ENCODE data around the gene REG3G. TPM values are rescaled to one million over a fixed set of nuclear protein-coding genes. Genes with fewer than 3 reads are reported as not detected.

REG3G gene
- total RNA-seq, result under 1 TPM in 2 of 3 donors, not detected in 1; 0.28 to 0.43 TPM

DNA sequence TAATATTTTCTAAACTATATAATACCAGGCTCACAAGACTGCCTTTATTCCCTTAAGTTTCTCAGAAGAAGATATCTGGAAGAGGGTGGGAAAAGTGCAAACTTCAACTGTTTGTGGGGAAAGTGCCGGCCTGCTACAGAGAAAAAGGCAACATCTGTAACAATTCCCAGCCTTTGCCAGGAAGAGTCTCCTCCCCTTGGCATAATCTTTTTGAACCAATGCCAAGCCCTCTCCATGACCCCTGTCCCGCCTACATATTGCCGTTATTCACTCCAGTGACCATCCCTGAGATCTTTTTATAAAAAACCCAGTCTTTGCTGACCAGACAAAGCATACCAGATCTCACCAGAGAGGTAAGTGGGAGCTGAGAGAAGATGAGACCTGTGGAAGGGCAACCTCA, at the start of gene REG3G:
REG3G (plus strand) TSS at position 282 of the 400 bp plus-strand sequence. CDS start 392 bp downstream, outside the sequence.
- ATAC-seq (no peak), DNase-seq (no peak)
- H3K9me3 Mint-ChIP-seq, result peaks cover 19% of the 10 kb centered on the region
- no peak within 1 kb of the TSS for H3K4me3 Mint-ChIP-seq
- no peaks in the 10 kb centered on the region for H3K4me1 Mint-ChIP-seq (ENCODE audit: low read depth)
- H3K27me3 Mint-ChIP-seq (ENCODE audit: low read depth), result no peaks in the 10 kb centered on the region
- H3K36me3 Mint-ChIP-seq (ENCODE audit: insufficient read depth), result no peaks in the 10 kb centered on the region

DNA sequence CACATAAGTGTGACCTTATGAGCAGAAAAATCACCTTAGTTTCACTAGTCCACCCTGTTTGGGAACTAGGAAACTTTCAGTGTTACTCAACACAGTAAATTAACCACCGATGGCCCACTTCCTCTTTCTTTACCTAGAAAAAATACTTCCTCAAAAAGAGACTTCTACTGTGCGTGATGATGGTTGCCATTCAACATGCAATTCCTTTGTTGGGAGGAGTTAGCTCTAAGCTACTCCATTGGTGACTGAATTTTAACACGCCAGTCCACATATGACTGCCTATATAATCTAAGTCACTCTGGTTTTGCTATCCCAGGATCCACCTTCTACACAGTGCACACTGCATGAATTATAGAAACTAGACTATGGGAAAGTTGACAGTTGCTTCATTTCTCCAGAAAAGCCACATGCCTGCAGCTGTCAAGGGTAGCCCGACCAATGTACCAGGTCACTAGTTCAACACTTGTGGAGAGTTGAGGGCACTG, 47.8 kb upstream of the REG3G start:
- H3K36me3 Mint-ChIP-seq (ENCODE audit: insufficient read depth), result no peaks in the 10 kb centered on the region
- DNase-seq (no peak), ATAC-seq (no peak)
- H3K9me3 Mint-ChIP-seq, result peaks cover 14% of the 10 kb centered on the region
- no peaks in the 10 kb centered on the region for H3K27me3 Mint-ChIP-seq (ENCODE audit: low read depth)
- no peak overlapping the region for H3K4me3 Mint-ChIP-seq
- no peaks in the 10 kb centered on the region for H3K4me1 Mint-ChIP-seq (ENCODE audit: low read depth)

DNA sequence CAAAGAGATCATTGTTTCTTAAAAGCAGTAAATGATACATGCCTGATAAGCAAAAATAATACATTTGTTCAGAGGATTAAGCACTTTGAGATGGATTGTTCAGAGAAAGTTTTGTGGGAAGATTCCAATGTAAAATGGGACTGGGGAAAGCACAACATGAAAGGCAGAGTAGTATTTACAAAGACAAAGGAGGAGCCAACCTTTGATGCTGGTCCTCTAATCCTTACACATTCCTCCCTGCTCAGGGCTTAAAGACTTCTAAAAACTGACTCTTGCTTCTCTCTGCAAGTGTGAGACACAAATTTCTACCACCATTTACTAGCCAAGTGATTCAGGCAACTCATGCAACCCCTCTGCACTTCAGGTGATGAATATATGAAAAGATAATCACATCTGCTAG, 47.2 kb upstream of the REG3G start:
- H3K36me3 Mint-ChIP-seq (ENCODE audit: insufficient read depth), result no peaks in the 10 kb centered on the region
- peaks cover 14% of the 10 kb centered on the region for H3K9me3 Mint-ChIP-seq
- no peak overlapping the region for H3K4me3 Mint-ChIP-seq
- DNase-seq, result no peak
- no peaks in the 10 kb centered on the region for H3K4me1 Mint-ChIP-seq (ENCODE audit: low read depth)
- H3K27me3 Mint-ChIP-seq (ENCODE audit: low read depth), result no peaks in the 10 kb centered on the region
- no peak for ATAC-seq

DNA sequence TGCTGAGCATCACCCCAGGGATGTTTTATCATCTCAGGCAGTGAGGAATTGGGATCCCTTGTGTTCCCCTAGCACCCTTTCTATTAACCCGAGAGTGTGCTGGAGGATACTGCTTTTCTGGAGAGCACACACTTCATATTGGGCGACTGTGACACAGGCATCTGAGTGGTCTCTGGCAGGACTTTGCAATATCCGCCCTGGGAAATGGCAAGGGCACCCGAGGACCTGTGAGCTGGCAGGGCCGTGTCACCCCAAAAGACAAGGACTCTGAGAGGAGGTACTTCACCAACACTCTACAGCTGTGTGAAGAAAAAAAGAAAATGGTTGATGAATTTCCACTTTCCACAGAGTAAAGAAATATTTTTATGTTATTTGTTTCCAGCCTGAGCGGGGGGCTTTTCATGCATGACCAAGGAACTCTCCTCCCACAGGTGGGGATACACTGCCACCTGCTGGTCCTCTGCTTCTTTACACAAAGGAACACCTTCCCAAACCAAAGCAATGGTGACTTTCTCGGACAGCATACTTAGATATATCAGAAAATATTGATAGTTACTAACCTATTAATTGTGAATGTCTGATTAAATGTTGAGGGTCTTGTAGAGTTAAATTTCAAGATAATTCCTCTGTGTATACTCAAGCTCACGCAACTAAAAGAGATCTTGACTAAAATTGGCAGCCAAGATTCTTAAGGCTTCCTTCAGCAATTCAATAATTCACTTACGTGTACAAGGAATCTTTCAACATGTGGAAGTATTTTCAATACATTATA, 45.9 kb upstream of the REG3G start:
- peaks cover 10% of the 10 kb centered on the region for H3K9me3 Mint-ChIP-seq
- H3K27me3 Mint-ChIP-seq (ENCODE audit: low read depth), result no peaks in the 10 kb centered on the region
- ATAC-seq (no peak), DNase-seq (no peak)
- H3K36me3 Mint-ChIP-seq (ENCODE audit: insufficient read depth), result no peaks in the 10 kb centered on the region
- H3K4me3 Mint-ChIP-seq, result no peak overlapping the region
- H3K4me1 Mint-ChIP-seq (ENCODE audit: low read depth), result no peaks in the 10 kb centered on the region

DNA sequence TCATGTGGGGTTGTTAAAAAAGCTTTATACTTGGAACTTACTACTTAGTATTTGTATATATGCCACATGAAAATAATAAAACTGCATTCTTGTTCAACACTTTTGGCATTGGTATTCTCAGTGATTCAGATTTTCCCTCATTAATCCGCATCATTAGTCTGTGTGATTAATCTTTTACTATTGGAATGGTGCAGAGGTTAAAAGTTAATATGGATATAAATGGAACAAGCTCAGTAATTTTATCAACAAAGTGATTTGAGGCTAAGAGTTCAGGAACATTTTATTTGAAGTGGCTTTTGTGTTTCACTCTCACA, 45.4 kb upstream of the REG3G start:
- Mint-ChIP-seq H3K9me3 (peaks cover 10% of the 10 kb centered on the region), H3K27me3 (ENCODE audit: low read depth) (no peaks in the 10 kb centered on the region), H3K4me3 (no peak overlapping the region), H3K36me3 (ENCODE audit: insufficient read depth) (no peaks in the 10 kb centered on the region), H3K4me1 (ENCODE audit: low read depth) (no peaks in the 10 kb centered on the region)
- DNase-seq, result no peak
- ATAC-seq, result no peak

DNA sequence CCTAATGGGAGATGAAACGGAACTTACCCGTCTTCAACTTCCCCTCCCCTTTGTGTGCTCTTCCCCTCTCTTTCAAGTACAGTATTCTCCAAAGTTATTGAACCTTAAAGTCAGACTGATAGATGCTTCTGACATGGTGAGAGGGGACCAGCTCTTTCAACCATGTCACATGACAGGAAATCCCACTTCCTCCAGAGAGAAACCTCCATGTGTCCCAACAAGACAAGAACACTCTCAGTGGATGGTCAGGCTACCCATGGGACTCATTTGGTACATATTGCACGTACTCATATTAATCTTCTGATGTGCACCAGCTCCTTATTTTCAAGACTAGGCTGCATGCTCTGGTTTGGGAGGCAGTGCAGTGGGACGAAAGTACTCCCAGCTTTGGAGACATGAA, 44.6 kb upstream of the REG3G start:
- Mint-ChIP-seq H3K27me3 (ENCODE audit: low read depth) (no peaks in the 10 kb centered on the region), H3K4me3 (no peak overlapping the region), H3K36me3 (ENCODE audit: insufficient read depth) (no peaks in the 10 kb centered on the region), H3K4me1 (ENCODE audit: low read depth) (no peaks in the 10 kb centered on the region), H3K9me3 (peaks cover 10% of the 10 kb centered on the region)
- DNase-seq (no peak), ATAC-seq (no peak)

DNA sequence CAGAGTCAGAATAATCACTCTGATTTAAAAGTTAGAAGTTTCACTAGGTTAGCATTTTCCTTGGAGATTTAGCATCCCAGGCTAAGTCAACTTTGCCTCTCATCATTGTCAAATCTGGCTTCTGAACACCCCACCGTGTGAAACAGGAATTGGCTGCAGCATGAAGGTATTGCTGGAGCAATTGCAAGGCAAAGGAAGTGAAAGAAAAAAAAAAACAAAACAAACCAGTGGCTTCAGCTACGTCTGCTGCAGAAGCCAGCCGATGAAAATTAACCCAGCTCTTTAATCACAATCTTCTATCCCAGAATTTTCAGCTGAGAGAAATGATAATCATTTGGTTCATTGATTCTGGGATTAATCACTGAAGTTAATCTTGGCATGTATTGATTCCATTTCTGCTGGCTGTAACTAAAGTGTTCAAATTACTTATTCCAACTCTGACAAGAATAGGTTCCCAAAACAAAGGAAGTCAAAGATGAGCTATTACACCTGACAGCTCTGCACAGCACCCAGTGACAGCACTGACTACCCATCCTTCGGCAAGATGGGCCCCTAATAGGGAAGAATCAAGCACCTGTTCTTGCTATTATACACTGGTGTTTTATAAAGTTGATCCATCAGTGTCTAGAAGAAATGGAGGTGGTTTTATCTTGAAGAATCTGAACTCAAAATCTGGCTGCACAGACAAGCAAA, 42.7 kb upstream of the REG3G start:
- Mint-ChIP-seq H3K4me1 (ENCODE audit: low read depth) (no peaks in the 10 kb centered on the region), H3K27me3 (ENCODE audit: low read depth) (no peaks in the 10 kb centered on the region), H3K36me3 (ENCODE audit: insufficient read depth) (no peaks in the 10 kb centered on the region), H3K9me3 (peaks cover 6% of the 10 kb centered on the region), H3K4me3 (no peak overlapping the region)
- DNase-seq (no peak), ATAC-seq (no peak)

DNA sequence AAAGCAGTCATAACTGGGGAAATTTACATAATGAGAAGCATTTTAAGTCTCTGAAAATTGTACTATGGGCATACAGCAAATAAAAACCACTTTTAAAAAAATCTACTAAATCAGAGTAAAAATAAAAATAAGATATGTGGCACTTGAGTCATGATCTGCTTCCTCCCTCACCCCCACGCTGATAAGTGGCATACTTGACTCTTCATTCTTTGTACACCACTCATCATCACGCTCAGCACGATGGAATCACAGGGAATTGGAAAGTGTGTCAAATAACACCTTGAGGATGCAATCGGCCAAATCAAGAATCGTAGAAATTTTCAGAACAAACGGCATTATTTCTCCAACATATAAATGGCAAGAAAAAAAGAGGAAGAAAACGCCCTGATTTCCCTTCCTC, 41.1 kb upstream of the REG3G start:
- H3K36me3 Mint-ChIP-seq (ENCODE audit: insufficient read depth), result no peaks in the 10 kb centered on the region
- no peak for DNase-seq
- no peak for ATAC-seq
- H3K9me3 Mint-ChIP-seq, result peaks cover 6% of the 10 kb centered on the region
- H3K27me3 Mint-ChIP-seq (ENCODE audit: low read depth), result no peaks in the 10 kb centered on the region
- no peaks in the 10 kb centered on the region for H3K4me1 Mint-ChIP-seq (ENCODE audit: low read depth)
- no peak overlapping the region for H3K4me3 Mint-ChIP-seq

DNA sequence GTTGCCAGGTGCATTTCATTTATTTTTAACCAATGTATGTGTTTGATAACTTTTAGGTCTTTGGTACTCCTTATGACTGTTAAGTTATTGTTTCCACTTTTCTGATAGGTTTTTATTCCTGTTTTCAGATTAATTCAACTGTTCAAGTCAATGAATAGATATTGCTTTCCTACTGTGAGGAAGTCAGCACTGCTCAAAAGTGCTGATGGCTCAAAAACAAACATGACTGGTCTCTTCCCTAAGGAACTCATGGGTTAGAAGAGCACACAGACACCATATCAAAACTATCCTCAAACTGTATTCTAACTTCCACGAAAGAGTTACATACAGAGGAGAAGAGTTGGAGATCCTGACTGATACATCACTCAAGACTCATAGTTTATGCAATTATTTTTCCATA, 39.9 kb upstream of the REG3G start:
- H3K9me3 Mint-ChIP-seq, result peaks cover 4% of the 10 kb centered on the region
- H3K36me3 Mint-ChIP-seq (ENCODE audit: insufficient read depth), result no peaks in the 10 kb centered on the region
- DNase-seq (no peak), ATAC-seq (no peak)
- H3K27me3 Mint-ChIP-seq (ENCODE audit: low read depth), result no peaks in the 10 kb centered on the region
- no peaks in the 10 kb centered on the region for H3K4me1 Mint-ChIP-seq (ENCODE audit: low read depth)
- no peak overlapping the region for H3K4me3 Mint-ChIP-seq

DNA sequence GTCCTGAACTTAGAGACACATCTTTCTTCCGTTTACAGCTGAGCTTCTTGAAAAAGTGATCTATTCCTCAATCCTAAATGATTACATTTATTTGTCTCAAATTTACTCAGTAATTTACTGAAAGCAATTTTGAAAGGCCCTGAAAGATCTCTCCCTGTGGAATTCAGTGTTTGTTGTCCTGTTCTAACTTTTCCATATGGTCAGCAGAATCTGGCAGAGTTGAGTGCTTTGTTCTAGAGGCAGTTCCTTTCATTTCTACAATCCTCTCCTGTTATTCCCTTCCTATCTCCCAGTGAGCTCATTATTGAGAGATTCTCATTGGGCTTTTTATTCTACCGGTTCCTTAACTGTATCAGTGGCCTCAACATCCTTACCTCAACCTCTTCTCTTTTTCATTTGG, 36.5 kb upstream of the REG3G start:
- DNase-seq (no peak), ATAC-seq (no peak)
- Mint-ChIP-seq H3K4me1 (ENCODE audit: low read depth) (no peaks in the 10 kb centered on the region), H3K9me3 (peaks cover 3% of the 10 kb centered on the region), H3K4me3 (no peak overlapping the region), H3K27me3 (ENCODE audit: low read depth) (peaks cover 21% of the 10 kb centered on the region), H3K36me3 (ENCODE audit: insufficient read depth) (no peaks in the 10 kb centered on the region)

DNA sequence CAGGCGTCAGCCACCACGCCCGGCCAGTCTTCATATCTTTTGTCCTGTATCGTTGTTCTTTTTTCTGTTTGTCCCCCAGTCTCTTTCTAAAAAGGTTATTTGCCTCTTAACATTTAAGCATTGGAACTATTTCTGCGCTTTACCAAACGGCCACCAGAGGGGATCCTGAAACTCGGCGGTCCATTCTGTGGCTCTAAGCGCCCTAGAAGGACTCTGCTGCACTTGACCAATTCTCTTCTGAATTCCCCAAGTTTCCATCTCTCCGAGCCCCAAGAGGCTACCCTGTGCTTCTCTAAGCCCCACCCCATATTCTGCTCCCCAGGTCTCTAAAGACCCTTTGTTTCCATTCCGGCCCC, 33.1 kb upstream of the REG3G start:
- Mint-ChIP-seq H3K36me3 (ENCODE audit: insufficient read depth) (no peaks in the 10 kb centered on the region), H3K27me3 (ENCODE audit: low read depth) (peaks cover 35% of the 10 kb centered on the region), H3K4me3 (no peak overlapping the region), H3K4me1 (ENCODE audit: low read depth) (no peaks in the 10 kb centered on the region), H3K9me3 (peaks cover 10% of the 10 kb centered on the region)
- ATAC-seq (no peak), DNase-seq (no peak)

DNA sequence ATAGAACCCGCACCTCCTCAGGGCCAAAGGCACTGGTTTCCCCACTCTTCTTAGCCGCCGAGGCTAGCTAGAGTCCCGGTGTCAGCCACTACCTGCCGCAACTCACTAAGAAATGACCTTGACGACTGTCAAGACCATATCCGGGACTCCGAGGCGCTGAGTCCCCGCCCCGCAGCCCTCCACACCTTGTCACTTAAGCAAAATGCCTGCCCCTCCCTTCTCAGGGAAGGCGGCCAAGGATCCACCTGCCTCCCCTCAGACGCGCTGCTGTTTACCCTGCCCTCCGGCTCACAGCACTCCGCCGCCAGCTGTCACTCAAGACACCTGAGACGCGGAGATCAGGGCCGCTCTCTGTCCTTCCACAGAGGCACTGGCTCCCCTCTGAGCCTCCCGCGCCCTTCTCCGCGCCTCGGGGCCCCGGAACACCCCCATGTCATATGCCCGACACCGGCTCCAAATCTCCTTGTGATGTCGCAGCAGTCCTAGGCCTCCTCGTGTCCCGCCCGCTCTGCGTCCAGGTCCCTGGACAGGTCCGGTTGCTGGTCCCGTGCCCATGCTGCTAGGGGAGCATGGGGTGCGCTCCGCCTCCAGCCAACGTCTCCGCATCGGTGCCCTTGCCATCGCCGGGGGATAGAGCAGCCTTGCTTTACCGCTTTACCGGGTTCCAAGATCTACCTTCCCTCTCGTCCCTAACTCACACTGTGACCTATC, 32.5 kb upstream of the REG3G start:
- Mint-ChIP-seq H3K36me3 (ENCODE audit: insufficient read depth) (no peaks in the 10 kb centered on the region), H3K27me3 (ENCODE audit: low read depth) (peaks cover 35% of the 10 kb centered on the region), H3K4me3 (no peak overlapping the region), H3K9me3 (peaks cover 10% of the 10 kb centered on the region), H3K4me1 (ENCODE audit: low read depth) (no peaks in the 10 kb centered on the region)
- no peak for ATAC-seq
- no peak for DNase-seq

DNA sequence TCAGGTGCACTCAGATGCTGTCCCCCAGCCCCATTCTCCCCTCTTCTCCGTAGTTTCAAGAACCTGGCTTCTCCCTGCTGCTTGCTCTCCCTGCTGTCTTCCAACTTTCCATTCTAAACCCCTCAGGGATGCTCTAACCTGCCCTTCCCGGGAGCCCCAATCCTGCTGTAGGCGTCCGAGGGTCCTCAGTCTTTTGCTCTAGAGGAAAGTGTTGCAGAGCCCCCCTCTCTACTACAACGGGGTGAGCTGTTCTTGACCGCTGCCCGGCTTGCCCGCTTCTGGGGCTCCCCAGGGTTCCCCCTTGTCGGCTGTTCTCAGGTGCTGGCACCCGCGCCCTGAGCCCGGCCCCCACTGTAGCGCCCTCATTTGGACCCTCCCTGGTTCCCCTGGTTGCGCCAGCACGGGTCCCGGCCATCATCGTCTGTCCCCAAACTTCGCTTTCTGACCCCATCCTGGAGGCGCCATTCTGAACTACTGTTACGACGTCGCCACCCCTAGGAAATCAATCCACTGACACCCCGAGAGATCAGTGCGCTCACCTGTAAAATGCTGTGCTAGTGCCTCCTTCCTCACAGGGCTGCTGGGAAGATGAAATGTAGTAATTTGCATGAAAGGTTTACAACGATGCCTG, 31.9 kb upstream of the REG3G start:
- Mint-ChIP-seq H3K4me3 (no peak overlapping the region), H3K36me3 (ENCODE audit: insufficient read depth) (no peaks in the 10 kb centered on the region), H3K4me1 (ENCODE audit: low read depth) (no peaks in the 10 kb centered on the region), H3K27me3 (ENCODE audit: low read depth) (peaks cover 35% of the 10 kb centered on the region), H3K9me3 (peaks cover 10% of the 10 kb centered on the region)
- no peak for DNase-seq
- no peak for ATAC-seq

DNA sequence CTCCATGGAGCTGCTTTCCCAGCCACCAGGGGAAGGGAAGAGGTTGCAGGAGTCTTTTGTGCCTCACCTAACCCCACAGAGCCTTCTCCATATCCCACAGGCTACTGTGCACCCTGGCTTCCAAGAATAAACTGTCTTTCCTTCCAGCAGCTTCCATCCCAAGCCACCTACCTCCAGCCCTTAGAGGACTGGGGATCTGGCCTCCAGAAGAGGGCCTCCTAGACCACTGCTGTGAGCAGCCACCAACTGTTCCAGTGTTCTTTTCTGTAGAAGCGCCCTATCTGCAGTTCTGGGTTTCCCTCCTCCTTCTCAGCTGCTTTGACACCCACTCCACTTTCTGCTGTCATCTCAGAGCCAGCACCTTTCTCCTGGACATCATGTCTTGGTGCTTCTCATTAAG, 30.7 kb upstream of the REG3G start:
- DNase-seq (no peak), ATAC-seq (no peak)
- H3K36me3 Mint-ChIP-seq (ENCODE audit: insufficient read depth), result no peaks in the 10 kb centered on the region
- H3K27me3 Mint-ChIP-seq (ENCODE audit: low read depth), result peaks cover 35% of the 10 kb centered on the region
- no peaks in the 10 kb centered on the region for H3K4me1 Mint-ChIP-seq (ENCODE audit: low read depth)
- H3K4me3 Mint-ChIP-seq, result no peak overlapping the region
- peaks cover 10% of the 10 kb centered on the region for H3K9me3 Mint-ChIP-seq

Measured in activated T-cell treated with anti-CD3 and anti-CD28 coated beads, Interleukin-2, amount 50 U/mL, for 4 hours (primary cell).